Stimulated activated CD8-positive, alpha-beta memory T cell treated with anti-CD3 and anti-CD28 coated beads, Interleukin-15, amount 100 ng/mL, for 48 hours (primary cell): ENCODE results near the gene OR6C3.
"Not testable (repeated sequence)": the region's sequence is repeated elsewhere in the genome, so short reads cannot be mapped to it uniquely, and the experiment has no call there.

ENCODE experiments used
- DNase-seq, 2 donors: peaks; one replicate each; pipeline ENCODE4 v3.0.0-alpha.2; 2020; ENCODE audit warnings: low read depth in 2 of 2

OR6C3 gene

GRCh38 chr12:55330446-55330845 lies at the start of gene OR6C3:
OR6C3 (plus strand) TSS chr12:55330746; CDS start chr12:55331701, 955 bp downstream.
- no peak for DNase-seq

- DNase-seq, result no peak
Observed at GRCh38 chr12:55280991-55281390, 49.6 kb upstream of the OR6C3 start.

- no peak for DNase-seq
Observed at GRCh38 chr12:55289999-55290398, 40.5 kb upstream of the OR6C3 start.

- no peak for DNase-seq
Observed at GRCh38 chr12:55296469-55296868, 34.1 kb upstream of the OR6C3 start, which contains the start of gene OR6C6. OR6C6 (minus strand) TSS chr12:55296569; CDS start chr12:55295232, 1,337 bp downstream.

- DNase-seq, result no peak
Observed at GRCh38 chr12:55314043-55314442, 16.5 kb upstream of the OR6C3 start, which contains the start of gene OR6C1. OR6C1 (plus strand) TSS chr12:55314343; CDS start chr12:55320600, 6,257 bp downstream.

GRCh38 chr12:55320201-55320600 lies 10.3 kb upstream of the OR6C3 start:
- no peak for DNase-seq

- DNase-seq, result not testable (repeated sequence)
Observed at GRCh38 chr12:55325801-55326200, 4.7 kb upstream of the OR6C3 start.

- DNase-seq, result no peak
Observed at GRCh38 chr12:55336002-55336401, 5.5 kb downstream of the OR6C3 start.

- DNase-seq, result not testable (repeated sequence)
Observed at GRCh38 chr12:55355338-55355737, 24.8 kb downstream of the OR6C3 start.

- DNase-seq, result no peak
Observed at GRCh38 chr12:55362675-55363074, 32.1 kb downstream of the OR6C3 start, which contains the start of gene OR6C75. OR6C75 (plus strand) TSS chr12:55362975; CDS start chr12:55365111, 2,136 bp downstream.

- no peak for DNase-seq
Observed at GRCh38 chr12:55365086-55365485, 34.5 kb downstream of the OR6C3 start.

- no peak for DNase-seq
Observed at GRCh38 chr12:55372521-55372920, 42.0 kb downstream of the OR6C3 start.
